HG02884 (cell line): Measurements from ENCODE around the gene RALGPS2.

Experiments
- ATAC-seq: cut with Tn5 transposase; IDR thresholded peaks from one replicate; pipeline ENCODE4 v1.9.1; 2021; ENCODE audit warnings: mild to moderate bottlenecking, moderate library complexity; ENCODE audit not compliant: unreplicated experiment

The RALGPS2 gene

DNA sequence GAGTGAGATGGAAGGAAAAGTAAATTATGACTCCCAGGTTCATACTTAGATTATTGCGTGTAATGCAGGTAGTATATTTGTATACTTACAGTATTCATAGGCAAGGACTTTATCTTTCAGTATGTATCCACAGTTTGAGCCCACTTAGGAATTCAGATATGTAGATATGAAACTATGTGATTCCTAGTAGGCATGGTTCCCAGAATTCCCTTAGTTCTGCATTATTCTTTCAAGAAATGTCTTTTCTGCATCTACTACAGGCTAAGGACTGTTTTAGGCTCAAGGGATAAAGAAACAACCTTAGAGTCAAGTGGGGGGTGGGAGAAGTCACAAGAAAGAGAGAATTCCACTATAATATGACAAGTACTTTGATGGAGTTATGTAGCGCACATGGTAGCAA is 132.1 kb downstream of the RALGPS2 start:
- ATAC-seq: no peak

DNA sequence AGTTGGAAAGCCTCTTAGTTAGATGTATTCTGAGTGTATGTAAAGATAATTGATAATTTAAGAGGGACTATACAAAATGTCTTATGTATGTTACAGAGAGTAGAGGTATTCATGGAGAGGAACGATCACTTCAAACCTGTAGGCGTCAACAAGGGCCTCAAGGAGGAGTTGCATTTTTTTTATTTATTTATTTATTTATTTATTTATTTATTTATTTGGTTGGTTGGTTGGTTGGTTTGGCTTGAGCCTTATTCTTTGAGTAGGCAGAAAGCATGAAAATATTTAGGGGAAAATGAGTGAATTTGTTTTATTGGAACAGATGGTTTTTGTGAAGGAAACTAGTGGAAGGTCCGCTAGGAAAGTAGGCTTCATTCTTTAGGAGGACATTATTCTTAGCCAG is 137.4 kb downstream of the RALGPS2 start:
- ATAC-seq: no peak

DNA sequence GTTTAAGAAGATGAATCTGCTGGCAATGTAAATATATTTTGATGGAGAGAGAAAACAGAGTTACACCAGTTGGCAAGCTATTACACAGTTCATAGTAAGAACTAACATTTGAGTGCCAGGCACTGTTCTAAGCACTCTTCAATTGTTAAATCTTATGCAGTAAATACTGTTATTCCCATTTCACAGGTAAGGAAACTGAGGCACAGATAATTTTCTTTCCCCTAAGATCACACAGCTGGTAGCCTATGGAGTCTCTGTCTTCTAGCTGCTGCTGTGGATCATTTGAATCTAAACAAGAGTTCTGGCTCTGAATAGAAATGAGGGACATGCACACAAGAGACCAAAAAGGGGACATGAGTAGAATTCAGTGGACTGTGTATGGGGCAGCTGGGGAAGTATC is 137.8 kb downstream of the RALGPS2 start:
- ATAC-seq: no peak

- ATAC-seq: no peak
These were observed 139.3 kb downstream of the RALGPS2 start for GRCh38 chr1:178864326-178864725.

DNA sequence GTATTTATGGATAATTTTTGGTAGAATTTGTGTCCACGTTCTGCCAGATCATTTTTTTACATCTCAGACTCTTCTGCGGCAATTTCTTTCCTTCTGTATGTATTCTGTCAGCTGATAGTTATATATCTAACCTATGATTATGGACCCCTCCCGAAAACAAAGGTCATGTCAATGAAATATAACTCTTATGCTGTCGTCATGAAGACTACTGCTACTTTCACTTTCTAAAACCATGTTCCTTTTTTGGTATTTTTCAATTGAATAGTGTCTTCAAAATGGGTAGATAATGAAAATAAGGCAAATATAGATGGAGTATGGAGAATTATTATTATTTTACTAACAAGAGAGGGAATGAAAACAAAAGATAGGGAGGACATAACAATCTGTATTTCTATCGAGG is 142.6 kb downstream of the RALGPS2 start:
- no peak for ATAC-seq

DNA sequence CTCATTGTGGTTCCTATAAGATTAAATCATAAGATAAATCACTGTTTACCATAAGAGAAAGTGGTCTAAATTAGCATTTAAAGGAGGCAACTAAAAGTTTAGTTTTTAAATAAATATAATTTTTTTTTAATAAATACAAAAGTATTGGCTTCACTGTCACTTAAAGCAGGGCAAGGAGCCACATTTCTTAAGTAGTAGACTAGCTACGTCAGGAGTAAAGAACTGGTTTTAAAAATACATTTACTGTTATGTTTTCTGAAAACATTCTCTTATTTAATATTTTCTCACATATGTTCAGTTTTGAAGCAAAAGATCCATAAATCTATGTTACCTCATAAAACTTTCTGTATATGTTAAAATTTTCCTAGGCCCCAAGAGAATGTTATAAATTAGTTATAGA is 143.7 kb downstream of the RALGPS2 start:
- ATAC-seq: no peak

GRCh38 chr1:178869119-178869697 is 144.2 kb downstream of the RALGPS2 start:
- ATAC-seq: no peak

DNA sequence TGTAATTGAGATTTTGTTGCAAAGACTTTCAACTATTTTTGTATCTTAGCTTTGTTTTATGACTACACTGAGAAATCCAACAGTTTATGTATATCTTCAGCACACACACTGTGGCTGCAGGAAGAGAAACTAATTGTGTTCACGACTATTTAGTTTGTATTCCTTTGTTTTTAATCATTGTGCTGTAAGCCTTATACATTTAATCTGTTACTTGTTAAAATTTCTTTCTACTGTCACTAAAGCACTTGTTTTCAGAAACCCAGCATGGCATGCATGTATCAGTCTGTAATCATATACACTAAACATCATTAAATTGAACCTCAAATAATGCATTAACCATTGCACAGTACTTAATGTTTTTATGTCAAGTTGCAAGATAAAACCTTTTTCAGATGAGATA is 145.2 kb downstream of the RALGPS2 start:
- no peak for ATAC-seq

DNA sequence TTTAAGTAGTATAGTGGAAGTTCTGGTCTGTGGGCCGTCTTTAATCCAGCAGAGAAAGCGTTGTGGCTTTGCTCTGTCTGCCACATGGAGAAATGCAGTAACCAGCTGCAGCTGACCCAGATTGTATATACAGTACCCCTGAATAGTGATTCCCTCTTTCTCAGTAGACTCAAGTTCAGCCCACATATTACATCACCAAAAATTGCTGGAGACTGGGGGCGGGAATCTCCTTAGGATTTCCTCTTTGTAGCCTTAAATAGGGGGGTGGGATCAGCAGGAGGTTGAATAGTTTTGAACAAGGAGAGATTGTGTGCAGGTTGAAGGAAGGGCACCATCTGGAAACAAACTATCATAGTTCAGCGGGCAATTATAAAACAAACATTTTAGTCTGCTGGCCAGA is 145.9 kb downstream of the RALGPS2 start, which contains the start of gene ANGPTL1:
Gene ANGPTL1 (minus strand): TSS at position 134 of the 400 bp plus-strand sequence. CDS start 5,301 bp downstream, outside the sequence.
- ATAC-seq: no peak

DNA sequence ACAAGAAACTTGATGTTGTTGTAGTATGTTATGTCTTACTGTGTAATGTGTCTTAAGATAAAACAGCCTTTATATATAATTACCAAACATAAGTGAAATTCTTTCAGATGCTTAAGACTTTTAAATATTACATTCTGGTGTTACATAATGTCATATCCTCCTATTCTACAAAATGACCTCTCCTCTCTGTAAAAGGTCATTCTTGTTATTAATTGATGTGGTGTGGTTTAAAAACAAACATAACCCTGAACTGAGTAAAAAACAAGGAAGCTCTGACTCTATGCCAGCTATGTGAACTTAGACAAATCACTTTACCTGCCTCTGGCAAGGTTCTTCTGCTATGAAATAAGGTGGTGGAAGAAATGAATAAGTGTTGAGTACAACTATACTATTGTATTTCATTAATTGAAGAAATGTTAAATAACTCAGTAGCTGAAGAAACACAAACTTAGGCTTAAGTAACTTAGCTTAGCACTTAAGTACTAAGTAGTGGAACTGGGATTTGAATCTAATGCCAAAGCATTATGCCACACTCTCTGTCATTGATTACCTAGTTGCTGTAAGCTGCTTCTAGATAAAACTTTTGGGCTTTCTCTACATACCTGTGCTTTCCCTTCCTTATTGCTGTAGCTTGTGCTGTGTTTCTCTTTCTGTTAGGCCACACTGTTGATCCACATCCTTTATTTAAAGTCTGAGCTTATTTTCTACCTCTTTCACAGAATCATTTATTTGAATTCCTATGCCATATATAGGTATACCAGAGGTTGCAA is 146.7 kb downstream of the RALGPS2 start:
- no peak for ATAC-seq

GRCh38 chr1:178874966-178875365 is 149.9 kb downstream of the RALGPS2 start:
- no peak for ATAC-seq

DNA sequence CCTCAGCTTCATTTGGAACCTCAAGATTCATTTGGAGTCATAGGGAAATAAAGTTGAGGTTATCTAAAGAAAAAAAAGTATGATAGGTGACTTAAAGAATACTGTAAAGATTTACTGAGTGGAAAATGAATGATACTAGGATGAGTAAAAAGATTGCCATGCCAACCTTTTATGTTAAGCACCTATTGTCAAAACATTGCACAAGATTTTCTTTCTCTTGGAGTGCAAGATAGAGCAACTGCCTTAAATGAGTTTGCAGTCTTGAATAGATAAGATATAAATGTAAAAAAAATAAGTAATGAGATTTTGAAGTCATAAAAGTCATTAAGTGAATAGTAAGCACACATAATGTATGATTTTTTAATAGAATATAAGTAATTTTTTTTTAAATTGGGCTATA is 150.9 kb downstream of the RALGPS2 start:
- no peak for ATAC-seq

DNA sequence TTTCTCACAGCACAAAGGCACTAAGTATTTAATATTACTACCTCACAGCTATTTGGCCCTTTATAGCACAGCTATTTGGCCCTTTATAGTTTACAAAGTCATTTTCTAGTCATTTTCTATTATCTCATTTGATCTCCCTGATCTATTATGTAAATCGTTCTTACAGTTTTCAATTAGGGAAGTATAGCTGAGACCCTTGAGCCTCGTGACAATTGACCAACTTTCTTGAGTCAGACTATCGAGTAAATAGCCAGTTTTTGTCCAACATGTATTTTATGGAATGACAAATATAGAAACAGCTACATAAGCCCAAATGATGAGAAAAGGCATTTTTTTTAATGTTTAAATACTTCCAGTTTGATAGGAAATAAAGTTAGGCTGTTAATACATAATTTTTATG is 152.9 kb downstream of the RALGPS2 start:
- no peak for ATAC-seq

DNA sequence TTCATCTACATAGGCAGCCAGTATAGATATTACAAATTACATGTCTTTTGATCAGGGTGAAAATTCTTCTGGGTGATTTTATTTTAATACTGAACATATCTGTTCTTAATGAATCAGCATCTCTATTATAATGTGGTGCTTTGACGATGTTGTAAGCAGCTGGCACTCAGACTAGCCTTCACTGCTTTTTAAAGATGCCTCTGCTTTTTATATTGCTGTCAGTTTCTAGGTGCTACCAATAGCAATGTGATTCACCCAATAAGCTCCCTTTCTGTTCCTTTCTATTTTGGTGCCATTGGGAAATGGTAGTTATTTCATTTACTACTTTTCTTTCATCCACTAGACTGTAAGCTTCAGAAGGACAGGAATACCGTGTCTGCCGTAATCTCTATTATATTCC is 156.9 kb downstream of the RALGPS2 start:
- no peak for ATAC-seq

- no peak for ATAC-seq
These were observed 160.8 kb downstream of the RALGPS2 start for GRCh38 chr1:178885869-178886268.

DNA sequence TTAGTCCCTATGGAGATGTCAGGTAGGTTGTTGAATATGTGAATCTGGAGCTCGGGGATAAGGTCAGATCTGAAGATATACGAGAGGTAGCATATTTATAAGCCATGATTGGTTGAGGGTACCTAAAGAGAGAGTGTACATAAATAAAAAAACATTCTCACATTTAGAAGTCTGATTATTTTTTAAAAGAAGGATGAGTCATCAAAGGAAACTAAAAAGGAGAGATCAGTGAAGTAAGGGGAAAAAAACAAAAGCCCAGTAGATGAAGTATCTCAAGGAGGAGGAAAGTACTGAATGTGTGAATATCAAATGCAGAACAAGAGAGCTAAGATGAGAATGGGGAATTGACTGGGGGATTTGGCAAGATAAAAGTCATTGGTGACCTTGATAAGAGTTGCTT is 161.5 kb downstream of the RALGPS2 start:
- no peak for ATAC-seq

DNA sequence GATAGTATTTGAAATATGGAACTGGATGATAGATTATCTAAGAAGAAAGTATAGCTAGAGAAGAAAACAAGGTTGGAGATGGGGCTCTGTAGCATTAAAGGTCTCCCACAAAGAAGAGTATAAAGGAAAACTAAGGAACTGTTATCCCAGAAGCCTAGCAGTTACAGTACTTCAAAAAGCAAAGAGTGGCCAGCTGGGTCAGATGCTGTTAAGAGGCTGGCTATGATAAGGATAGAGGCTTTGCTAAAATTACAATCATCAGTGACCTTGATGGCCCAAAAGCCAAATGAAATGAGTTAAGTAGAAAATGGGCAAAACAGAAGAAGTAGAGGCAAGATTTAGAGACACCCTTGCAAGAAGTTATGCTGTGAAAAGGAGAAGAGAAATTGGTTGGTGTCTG is 170.9 kb downstream of the RALGPS2 start:
- ATAC-seq: no peak

- ATAC-seq: no peak
These were observed 173.4 kb downstream of the RALGPS2 start for GRCh38 chr1:178898401-178898800.

DNA sequence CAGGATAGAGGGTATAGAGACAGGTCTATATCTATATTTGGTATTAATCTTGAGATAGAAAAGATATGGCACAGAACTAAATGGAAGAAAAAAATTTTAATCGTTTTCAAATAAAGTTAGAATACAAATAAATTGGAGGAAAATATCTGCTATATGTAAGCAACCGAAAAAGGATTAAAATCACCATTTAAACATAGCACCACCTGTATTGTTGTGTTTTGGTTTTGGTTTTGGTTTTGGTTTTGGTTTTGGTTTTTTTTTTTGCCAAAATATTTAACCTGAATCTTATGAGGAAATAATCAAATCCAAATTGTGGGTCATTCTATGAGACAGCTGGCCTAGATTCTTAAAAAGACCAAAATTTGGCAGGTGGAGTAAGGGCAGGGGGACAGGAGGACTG is 174.4 kb downstream of the RALGPS2 start:
- no peak for ATAC-seq

GRCh38 chr1:178901482-178902125 is 176.6 kb downstream of the RALGPS2 start:
- no peak for ATAC-seq

DNA sequence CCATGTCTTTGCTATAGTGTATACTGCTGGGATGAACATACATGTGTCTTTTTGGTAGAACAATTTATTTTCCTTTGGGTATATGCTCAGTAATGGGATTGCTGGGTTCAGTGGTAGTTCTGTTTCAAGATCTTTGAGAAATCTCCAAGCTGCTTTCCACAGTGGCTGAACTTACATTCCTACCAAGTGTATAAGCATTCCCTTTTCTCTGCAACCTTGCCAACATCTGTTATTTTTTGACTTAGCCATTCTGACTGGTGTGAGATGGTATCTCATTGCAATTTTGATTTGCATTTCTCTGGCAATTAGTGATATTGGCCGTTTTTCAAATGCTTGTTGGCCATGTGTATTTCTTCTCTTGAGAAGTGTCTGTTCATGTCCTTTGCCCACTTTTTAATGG is 183.3 kb downstream of the RALGPS2 start:
- ATAC-seq: no peak

- ATAC-seq: no peak
These were observed 185.0 kb downstream of the RALGPS2 start for GRCh38 chr1:178910023-178910422.
